ENCODE measurements around the gene ZBED4.

ZBED4 gene

GRCh38 chr22:49906071-49906798 is 52.6 kb downstream of the ZBED4 start:
- DNase-seq: no peak

GRCh38 chr22:49906799-49907290 is 53.2 kb downstream of the ZBED4 start:
- no peak for DNase-seq

GRCh38 chr22:49907807-49908206 is 54.2 kb downstream of the ZBED4 start:
- DNase-seq: no peak

- no peak for DNase-seq
These were observed 56.0 kb downstream of the ZBED4 start for GRCh38 chr22:49909476-49910205.

- DNase-seq: no peak
These were observed 56.8 kb downstream of the ZBED4 start for GRCh38 chr22:49910229-49911155.

- DNase-seq: no peak
These were observed 58.4 kb downstream of the ZBED4 start for GRCh38 chr22:49911881-49912625.

- DNase-seq: no peak
These were observed 59.4 kb downstream of the ZBED4 start for GRCh38 chr22:49913026-49913425.

GRCh38 chr22:49913446-49913845 is 59.8 kb downstream of the ZBED4 start:
- DNase-seq: no peak

GRCh38 chr22:49914256-49914655 is 60.6 kb downstream of the ZBED4 start:
- DNase-seq: no peak

- no peak for DNase-seq
These were observed 62.0 kb downstream of the ZBED4 start for GRCh38 chr22:49915610-49916009.

- no peak for DNase-seq
These were observed 63.2 kb downstream of the ZBED4 start for GRCh38 chr22:49916831-49917230.

GRCh38 chr22:49917974-49918910 is 64.6 kb downstream of the ZBED4 start, which contains the start of the genes ALG12 and CRELD2:
ALG12 (minus strand) TSS chr22:49918438; CDS start chr22:49913765, 4,673 bp downstream.
CRELD2 (plus strand) TSS chr22:49918634; CDS start chr22:49918770, 136 bp downstream.
- peak; percentile 99 for DNase-seq

- no peak for DNase-seq
These were observed 65.6 kb downstream of the ZBED4 start for GRCh38 chr22:49918911-49919881.

- DNase-seq: no peak
These were observed 67.2 kb downstream of the ZBED4 start for GRCh38 chr22:49920859-49921258.

GRCh38 chr22:49921508-49922278 is 68.0 kb downstream of the ZBED4 start:
- DNase-seq: no peak

GRCh38 chr22:49922484-49922883 is 68.8 kb downstream of the ZBED4 start:
- no peak for DNase-seq

GRCh38 chr22:49922926-49923325 is 69.3 kb downstream of the ZBED4 start:
- DNase-seq: no peak

GRCh38 chr22:49923445-49923844 is 69.8 kb downstream of the ZBED4 start:
- DNase-seq: no peak

All from activated CD4-positive, alpha-beta T cell treated with anti-CD3 and anti-CD28 coated beads, Interleukin-10, Interleukin-2, amounts not matched to agents 100 ng/mL and 50 ng/mL, durations not matched to agents 16 hours and 8 hours (primary cell).